ENCODE measurements around the gene SLC45A2.
"Not testable (repeated sequence)": the region's sequence is repeated elsewhere in the genome, so short reads cannot be mapped to it uniquely, and the experiment has no call there.

The SLC45A2 gene, protein sequence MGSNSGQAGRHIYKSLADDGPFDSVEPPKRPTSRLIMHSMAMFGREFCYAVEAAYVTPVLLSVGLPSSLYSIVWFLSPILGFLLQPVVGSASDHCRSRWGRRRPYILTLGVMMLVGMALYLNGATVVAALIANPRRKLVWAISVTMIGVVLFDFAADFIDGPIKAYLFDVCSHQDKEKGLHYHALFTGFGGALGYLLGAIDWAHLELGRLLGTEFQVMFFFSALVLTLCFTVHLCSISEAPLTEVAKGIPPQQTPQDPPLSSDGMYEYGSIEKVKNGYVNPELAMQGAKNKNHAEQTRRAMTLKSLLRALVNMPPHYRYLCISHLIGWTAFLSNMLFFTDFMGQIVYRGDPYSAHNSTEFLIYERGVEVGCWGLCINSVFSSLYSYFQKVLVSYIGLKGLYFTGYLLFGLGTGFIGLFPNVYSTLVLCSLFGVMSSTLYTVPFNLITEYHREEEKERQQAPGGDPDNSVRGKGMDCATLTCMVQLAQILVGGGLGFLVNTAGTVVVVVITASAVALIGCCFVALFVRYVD

DNA sequence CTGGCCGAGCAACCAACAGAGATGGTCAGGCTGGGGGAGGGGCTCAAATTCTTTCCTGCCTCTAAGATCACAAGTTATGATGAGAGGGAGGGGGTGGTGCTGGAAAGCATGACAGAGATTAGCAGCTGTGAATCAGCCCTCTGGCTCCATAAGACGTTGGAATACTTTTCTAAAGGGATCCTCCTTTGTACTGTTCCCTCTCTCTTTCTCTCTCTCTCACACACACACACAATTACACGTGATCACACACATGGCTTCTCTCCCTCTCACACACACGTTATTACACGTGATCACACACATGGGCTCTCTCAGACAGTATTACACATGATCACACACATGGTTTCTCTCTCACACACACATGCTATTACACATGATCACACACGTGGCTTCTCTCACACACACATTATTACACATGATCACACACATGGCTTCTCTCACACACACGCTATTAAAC is at the start of gene SLC45A2:
Gene SLC45A2 (minus strand): TSS at position 23 of the 454 bp plus-strand sequence. CDS start 110 bp downstream, outside the sequence.
- no peak for FAIRE-seq

DNA sequence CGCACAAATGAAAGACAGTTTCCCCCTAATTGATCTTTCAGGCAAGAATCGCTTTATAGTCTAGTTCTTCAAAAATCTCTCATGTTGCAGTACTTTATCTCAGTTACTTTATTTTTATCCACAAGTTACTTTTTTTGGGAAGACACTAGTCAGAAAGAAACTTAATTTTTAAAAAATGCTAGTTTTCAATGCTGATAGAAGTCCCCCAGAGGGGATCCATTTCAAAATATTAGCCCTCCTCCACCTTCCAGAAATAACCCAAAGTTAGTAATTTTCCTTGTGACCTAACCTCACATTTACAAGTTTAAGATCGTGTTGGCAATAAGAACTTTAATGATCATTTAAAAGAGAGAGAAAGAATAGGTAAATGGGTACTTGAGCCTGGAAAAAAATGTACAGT is 47.5 kb upstream of the SLC45A2 start:
- FAIRE-seq: no peak

DNA sequence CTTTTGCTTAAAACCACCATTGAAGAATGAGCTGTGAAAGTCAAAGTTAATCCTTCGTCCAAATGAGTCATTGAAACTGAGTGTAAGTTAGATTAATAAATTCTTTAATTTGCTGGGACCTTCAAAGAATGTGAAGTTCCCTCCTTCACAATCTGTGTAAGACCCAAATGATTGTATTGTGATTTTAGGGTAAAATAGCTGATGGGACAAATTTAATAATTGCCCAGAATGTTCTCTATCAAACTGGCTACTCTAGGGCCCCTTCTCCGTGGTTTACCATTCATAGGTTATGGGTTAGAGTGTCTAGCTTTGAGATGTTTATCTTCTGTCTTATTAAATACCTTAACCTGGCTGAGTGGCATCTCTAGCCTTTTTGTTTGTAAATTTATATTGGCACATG is 46.6 kb upstream of the SLC45A2 start:
- FAIRE-seq: no peak

DNA sequence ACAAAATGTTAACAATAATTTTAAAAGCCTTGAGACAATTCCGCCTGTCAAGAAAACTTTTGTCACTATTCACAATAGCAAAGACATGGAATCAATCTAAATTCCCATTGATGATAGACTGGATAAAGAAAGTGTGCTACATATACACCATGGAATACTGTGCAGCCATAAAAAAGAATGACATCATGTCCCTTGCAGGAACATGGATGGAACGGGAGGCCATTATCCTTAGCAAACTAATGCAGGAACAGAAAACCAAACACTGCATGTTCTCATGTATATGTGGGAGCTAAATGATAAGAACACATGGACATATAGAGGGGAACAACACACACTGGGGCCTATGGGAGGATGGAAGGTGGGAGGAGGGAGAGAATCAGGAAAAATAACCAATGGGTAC is 46.1 kb upstream of the SLC45A2 start:
- FAIRE-seq: not testable (repeated sequence)

DNA sequence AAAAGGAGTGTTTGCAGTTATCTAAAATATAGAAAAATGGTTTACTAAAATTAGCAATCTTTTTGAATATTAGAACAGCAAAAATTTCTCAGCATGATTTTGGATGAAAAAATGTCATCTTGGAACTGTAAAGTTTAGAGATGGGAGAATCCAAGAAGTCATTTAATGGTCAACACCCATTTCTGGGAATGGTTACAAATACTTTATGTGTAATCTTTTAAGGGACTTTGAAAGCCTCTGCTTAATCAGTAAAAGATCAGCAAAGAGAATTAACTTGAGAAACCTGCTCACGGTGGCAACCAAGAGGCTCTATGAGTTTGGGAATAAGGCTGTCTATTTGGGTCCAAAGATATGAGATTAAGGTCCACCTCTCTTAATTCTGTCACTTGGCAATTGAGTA is 45.6 kb upstream of the SLC45A2 start:
- FAIRE-seq: no peak

DNA sequence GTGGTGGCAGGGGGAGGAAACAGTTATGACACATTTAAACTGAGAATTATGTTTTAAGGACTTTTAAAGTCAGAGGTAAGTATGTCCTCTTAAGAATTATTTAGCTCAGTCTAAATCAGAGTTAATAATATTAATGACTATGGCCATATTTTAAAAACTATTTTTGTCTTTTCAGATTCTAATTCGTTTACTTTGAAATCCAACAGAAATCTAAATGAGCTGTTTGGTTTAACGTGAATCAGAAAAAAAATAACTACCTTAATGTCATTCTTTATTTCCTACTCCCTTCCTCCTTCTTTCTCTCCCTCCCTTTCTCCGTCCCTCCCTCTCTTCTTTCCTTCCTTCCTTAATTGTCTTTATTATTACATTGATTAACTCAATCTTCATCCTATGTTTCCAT is 43.9 kb upstream of the SLC45A2 start:
- FAIRE-seq: no peak

DNA sequence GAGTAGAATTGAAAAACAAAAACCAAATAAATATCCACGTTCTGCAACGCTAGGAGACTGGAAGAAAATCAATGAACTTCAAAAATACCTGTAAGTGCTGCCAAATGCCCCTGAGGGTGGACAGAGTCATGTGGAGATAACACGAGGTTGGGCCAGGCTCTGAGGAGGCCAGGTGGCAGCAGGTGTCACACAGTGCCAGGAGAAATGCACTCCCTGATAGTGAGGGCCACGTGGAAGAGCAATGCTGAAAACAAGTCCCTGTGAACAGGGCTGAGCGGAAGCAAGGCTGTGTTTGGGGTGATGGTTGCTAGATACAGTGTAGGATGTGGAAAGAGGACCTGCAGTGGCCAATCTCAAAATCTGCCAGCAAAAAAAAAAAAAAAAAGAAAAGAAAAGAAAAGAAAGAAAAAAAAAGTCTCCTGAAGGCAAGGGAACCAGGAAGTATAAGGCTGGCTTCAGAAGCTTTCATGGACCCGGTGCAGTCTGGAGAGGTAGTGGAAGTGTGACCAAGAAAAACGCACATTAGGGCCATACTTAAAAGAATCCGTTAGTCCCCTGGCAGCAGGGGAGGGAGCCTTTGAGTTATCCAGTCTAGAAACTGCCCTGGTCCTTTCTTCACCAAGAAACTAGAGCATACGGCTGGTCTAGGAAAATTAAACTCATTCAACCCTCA is 41.7 kb upstream of the SLC45A2 start:
- FAIRE-seq: no peak

DNA sequence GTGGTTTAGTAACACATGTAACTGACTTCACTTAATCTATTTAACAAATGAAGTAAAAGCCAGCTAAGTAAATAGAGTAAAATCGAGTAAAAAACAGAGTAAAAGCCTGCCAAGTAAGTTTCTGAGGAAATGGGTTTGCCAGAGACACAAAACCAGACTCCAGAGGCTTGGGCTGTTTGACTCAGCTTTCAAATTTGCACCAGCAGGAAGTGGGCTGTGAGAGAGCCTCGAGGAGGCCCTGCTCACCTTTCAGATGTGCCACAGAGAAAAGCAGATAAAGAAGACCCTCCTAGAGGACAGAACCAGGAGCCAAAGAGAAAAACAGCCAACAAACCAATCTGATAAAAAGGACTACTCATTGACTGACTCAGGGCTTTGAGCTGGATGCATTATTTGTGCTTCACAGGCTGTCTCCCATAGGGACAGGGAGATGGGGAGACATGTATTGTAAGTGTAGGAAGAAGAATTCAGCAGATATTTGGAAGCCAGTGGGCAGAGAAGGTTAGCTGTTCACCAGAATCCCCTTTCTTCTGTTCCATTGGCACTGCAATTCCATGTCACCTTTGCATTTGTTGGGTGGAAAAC is 37.7 kb upstream of the SLC45A2 start:
- no peak for FAIRE-seq

DNA sequence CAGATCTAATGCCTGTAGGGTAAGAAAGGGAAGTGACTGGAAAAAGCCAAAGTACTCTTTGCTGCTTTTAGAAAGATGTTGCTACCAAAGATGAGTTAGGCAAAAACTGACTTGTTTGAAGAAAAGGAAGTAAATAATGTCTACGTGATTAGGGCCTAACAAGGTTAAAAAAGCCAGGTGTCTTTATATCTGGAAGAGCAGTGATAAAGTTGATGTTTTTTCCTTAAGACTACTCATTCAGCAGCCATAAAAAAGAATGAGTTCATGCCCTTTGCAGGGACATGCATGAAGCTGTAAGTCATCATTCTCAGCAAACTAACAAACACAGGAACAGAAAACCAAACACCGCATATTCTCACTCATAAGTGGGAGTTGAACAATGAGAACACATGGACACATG is 36.8 kb upstream of the SLC45A2 start:
- FAIRE-seq: no peak

DNA sequence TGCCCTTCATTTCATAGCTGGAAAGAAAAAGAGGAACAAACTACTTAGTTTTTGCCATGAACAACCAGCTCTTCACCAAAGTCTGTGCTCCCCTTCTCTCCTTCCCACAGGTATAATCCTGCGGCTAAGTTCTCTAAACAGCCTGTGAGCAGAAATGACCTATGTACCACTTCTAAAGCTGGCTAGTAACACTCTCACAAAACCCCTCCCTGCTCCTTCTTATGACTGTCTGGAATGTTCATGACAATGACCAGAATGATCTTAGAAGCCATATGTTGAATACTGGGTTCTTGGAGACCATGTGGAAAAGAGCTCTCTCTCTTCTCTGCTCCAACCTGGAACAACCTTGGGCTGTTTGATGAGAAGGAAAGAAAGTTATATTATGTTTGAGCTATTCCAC is 36.2 kb upstream of the SLC45A2 start:
- FAIRE-seq: no peak

DNA sequence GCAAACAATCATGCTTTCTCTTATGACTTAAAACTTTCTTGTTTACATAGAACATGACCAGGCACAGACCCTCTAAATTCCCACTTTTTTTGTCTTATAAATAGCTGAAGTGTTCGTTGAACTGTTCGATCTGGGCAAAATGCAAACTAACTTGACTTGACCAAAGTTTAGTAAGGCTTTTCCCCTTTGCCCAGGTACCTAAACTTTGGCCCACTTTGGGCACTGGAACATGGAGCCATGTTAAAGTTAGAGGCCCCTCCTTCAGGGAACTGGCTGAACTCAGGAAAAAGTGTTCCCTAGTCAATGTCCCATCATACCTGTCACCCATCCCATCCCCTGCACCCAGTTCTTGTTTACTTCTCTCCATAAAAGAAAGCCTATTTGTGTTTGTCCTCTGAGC is 32.8 kb upstream of the SLC45A2 start:
- no peak for FAIRE-seq

DNA sequence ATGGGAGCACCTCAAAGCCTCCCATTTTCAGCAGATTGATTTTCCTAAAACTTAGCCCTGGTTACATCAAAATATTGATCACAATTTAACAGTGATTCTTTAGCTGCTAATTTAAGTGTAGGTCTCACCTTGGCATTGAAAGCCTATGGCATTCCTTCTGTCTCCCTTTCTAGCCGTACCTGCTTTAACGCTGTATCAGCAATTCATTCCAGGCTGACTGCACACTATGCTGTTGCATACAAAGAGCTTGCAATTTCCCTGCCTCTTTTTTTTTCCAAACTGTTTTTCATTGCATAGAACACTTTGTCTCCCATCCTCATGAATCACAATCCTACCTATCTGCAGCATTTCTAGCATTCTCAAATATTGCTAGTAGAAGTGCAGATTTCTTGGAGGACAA is 32.3 kb upstream of the SLC45A2 start:
- FAIRE-seq: no peak

DNA sequence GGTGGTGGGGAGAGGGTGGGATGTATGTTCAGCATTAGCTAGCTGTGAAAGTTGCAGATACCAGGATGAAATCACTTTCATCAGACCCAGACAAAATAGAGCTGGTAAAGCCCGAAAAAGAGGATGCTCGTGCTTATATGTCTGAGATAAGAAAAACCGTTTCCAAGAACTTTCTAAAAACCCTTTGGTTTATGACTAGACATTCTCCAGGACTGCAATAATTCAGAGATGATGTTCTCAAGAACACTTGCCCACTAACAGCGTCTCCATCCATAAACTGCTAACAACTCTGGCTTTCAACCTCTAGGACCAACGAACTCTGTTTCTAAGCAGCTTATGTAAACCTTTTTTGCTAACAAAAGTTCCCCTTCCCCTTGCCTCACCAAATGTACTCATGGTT is 31.7 kb upstream of the SLC45A2 start:
- FAIRE-seq: no peak

DNA sequence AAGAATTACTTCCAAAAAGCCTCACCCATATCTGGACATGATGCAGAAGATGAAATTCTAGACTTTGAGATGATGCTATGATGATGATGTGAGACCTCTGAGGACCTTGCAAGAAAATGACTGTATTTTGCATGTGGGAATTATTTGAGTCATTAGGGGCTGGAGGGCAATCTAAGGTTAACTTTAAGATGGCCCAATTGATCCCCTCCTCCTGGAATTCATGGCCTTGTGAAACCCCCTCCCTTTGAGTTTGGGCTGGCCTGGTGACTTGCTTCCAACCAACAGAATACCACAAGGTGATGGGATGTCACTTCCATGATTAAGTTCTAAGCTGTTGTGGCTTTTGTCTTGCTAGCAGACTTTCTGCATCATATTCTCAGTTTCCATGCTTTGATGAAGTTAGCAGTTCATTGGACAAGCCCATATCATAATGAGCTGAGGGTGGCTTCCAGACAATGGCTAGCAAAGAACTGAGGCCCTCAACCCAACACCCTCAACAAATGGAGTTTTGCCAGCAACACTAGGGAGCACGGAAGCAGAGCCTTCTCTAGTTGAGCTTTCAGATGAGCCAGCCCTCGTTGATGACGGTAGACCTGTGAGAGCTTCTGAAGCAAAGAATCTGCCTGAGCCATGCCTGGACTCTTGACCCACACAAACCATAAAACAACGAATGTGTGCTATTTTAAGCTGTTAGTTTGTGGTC is 30.8 kb upstream of the SLC45A2 start:
- no peak for FAIRE-seq

DNA sequence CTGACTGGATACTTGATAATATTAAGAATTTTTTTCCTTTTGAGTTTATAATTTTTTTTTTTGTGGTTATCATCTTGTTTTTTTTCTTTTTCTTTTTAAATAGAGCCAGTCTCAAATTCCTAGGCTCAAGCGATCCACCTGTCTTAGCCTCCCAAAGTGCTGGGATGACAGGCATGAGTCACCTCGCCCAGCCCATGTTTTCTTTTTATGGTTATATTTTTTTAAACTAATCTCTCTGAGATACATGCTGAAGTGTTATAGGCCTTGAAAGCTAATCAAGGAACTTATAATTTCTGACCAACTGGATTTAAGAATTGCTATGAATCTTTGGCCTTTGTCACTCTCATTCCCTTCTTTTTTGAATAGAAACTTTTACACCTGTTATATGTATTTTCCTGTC is 30.1 kb upstream of the SLC45A2 start:
- no peak for FAIRE-seq

DNA sequence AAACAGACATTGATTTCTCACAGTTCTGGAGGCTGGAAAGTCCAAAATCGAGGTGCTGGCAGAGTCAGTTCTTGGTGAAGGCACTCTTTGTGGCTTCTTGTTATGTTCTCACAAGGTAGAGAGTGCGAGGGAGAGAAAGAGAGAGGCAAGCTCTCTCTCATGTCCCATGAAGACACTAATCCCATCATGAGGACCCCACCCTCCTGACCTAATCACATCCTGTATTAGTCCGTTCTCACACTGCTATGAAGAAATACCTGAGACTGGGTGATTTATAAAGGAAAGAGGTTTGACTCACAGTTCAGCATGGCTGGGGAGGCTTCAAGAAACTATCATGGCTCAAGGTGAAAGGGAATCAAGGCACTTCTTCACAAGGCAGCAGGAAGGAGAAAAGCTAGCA is 29.1 kb upstream of the SLC45A2 start:
- no peak for FAIRE-seq

DNA sequence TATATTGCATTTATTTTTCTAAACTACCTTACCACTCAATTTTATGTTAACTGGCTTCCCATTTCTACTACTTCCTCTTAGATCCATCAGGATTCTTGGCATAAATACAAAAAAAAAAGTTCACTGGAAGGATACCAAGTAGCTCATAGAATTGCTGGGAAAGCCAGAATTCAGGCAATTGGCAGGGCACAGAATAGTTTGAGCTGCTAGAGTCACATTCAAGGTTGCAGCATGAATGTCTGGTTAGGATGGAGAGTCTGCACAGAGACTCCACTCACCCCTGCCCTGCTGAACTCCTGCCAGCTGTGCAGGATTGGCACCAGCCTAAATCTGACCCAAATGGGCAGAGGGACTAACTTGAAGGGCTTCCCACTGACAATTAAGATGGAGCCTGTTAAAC is 28.3 kb upstream of the SLC45A2 start:
- FAIRE-seq: no peak

DNA sequence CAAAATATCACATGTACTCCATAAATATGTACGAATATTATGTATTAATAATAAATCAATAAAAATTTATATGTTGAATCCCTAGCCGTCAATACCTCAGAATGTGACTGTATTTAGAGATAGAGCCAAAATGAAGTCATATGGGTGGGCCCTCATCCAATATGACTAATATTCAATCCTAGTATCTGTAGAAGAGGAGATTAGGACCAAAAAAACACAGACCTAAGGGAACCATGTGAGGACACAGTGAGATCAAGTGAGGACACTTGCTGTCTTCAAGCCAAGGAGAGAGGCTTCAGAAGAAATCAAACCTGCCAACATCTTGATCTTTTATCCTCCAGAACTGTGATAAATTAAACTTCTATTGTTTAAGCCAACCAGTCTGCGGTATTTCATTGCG is 27.0 kb upstream of the SLC45A2 start:
- FAIRE-seq: no peak

DNA sequence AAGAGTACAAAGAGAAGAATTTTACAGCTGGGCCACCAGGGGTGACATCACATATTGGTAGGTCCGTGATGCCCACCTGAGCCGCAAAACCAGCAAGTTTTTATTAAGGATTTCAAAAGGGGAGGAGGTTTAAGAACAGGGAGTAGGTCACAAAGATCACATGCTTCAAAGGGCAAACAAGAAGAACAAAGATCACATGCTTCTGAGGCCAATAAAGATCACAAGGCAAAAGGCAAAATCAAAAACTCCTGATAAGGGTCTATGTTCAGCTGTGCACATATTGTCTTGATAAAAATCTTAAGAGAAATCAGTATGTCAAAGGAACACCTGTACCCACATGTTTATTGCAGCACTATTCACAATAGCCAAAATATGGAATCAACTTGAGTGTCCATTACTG is 25.7 kb upstream of the SLC45A2 start:
- FAIRE-seq: not testable (repeated sequence)

DNA sequence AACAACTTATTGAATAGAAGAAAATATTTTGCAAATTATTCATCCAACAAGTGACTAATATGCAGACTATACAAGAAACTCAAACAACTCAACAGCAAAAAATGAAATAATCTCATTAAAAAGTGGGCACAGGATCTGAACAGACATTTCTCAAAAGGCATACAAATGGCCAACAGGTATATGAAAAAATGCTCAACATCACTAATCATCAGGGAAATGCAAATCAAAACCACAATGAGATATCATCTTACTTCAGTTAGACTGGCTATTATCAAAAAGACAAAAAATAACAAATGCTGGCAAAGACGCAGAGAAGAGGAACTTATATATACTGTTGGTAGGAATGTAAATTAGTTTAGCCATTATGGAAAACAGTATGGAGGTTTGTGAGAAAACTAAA is 25.1 kb upstream of the SLC45A2 start:
- no peak for FAIRE-seq

DNA sequence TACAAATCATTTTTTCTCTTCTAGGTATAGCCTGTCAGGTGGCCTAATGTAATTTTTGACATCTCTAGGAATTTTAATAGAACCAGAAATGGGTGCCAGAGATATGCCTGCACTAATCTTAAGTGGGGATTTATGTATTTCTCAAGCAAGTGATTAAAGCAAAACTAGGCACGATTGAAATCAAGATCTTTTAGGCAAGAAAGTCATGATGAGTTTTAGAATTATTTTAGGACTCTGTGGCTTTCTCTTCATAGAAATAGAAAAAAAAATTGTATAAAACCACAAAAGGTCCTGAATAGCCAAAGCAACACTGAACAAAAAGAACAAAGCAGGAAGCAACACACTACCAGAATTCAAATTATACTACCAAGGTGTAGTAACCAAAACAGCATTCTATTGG is 24.3 kb upstream of the SLC45A2 start:
- no peak for FAIRE-seq

DNA sequence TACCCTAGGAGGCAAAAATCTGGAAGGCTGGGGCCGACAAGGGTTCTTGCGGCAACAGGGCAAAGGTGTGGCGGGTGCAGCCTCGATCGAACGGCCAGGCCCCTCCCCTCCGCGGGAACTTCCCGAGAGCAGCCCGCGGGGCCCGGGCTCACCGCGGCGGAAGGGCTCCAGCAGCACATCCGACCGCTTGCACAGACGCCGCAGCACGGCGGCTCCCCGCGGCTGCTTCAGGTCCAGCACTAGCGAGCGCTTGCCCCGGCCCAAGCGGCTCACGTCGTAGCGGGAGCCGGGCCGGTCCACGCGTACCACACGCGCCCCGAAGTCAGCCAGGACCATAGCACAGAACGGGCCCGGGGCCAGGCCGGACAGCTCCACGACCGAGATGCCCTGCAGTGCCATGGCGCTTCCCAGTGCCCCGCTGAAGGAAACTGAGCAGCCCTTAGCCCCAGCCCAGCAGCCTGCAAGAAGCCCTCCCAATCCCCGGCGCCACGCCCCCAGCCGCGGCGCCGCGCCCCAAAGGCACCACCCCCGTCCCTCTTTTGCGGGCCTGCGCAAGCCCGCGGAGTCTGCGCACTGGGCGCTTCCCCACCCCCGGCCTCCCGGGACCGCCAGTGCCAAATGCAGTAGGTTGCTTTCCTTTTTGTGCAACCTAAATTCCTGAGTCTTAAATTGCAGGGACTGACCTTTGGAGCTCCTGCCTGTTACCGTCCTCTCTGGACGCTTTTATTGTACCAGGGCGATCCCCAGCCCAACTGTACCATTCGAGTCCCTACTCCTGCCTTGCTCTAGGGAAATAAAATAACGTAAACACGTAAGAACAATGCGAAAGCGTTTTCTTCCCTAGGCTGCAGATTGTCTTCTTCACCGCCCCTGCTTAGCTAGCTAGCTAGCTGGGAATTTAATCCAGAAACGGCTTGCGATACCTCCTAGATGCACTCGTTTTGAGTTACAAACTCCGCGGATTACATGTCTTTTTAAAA is 23.4 kb upstream of the SLC45A2 start, which contains the start of gene AMACR:
Gene AMACR (minus strand): TSS at position 430 of the 980 bp plus-strand sequence. CDS start 31 bp downstream, at position 399.
- FAIRE-seq: no peak

Measured in islet of Langerhans (tissue), 1 donor.